GM12878 (cell line): Measurements from ENCODE around the gene TRPV3. TPM values are rescaled to one million over a fixed set of nuclear protein-coding genes. Genes with fewer than 3 reads are reported as not detected.

ENCODE experiments used
- ATAC-seq: fragments of 200-7000 bp; cut with Tn5 transposase; 3 replicates; pipeline ENCODE4 v1.9.1; 2020; ENCODE audit warnings: mild to moderate bottlenecking, moderate library complexity
- BruUV-seq: library from RNA; stranded (reverse); fragments of 400-500 nt; replicated peaks from 2 replicates; lab custom pipeline; 2021; lab: Mats Ljungman, UMichigan
- CTCF ChIA-PET: fragments of 300-600 bp; sonication (Branson Sonifier 250); formaldehyde crosslinking; extraction: SDS; loops from one replicate; lab custom pipeline; 2021; ENCODE audit warnings: inconsistent platforms; lab: Yijun Ruan, JAX
- POLR2A ChIA-PET: fragments of 350-600 bp; formaldehyde crosslinking; extraction: SDS; loops from one replicate; lab custom pipeline; 2021; ENCODE audit warnings: inconsistent platforms; lab: Charles Lee
- RAD21 ChIA-PET: fragments of 300-600 bp; sonication (Branson Sonifier 250); formaldehyde crosslinking; loops from one replicate; lab custom pipeline; 2023; ENCODE audit warnings: antibody characterized with exemption; ENCODE audit not compliant: unreplicated experiment; lab: Charles Lee
- SMC1A ChIA-PET: fragments of 300-600 bp; sonication (Branson Sonifier 250); formaldehyde crosslinking; loops from one replicate; lab custom pipeline; 2023; ENCODE audit not compliant: unreplicated experiment, uncharacterized antibody; lab: Charles Lee
- DNase-seq: peaks from one replicate; pipeline ENCODE4 v3.0.0-alpha.2; 2011; ENCODE audit warnings: low read depth, low spot score
- FAIRE-seq: peaks from 3 replicates; lab custom pipeline; 2011; peaks lifted over from hg19 to GRCh38; lab: Jason Lieb, UNC
- H2AFZ ChIP-seq: 2 replicates; pipeline ENCODE4 v1.6.0; 2011; ENCODE audit warnings: low read depth, low read length, control low read depth; ENCODE audit not compliant: control insufficient read depth
- H3K27ac ChIP-seq: 2 replicates; pipeline ENCODE4 v1.5.1; 2011; ENCODE audit warnings: control low read depth; ENCODE audit not compliant: control insufficient read depth, insufficient read depth
- H3K27me3 ChIP-seq, 2 experiments: replicated peaks in 1 of 2; 2 replicates each; pipeline versions ENCODE4 v1.6.0 to v1.6.1; 2011; ENCODE audit warnings: low read length in 1 of 2; ENCODE audit not compliant: control insufficient read depth in 2 of 2, insufficient read depth in 2 of 2
- H3K36me3 ChIP-seq, 2 experiments: 2 replicates each; pipeline ENCODE4 v1.5.1; 2011; ENCODE audit warnings: low read length in 1 of 2; ENCODE audit not compliant: control insufficient read depth in 2 of 2, insufficient read depth in 2 of 2
- H3K4me1 ChIP-seq: 2 replicates; pipeline ENCODE4 v1.6.1; 2011; ENCODE audit warnings: mild to moderate bottlenecking, low read length, moderate library complexity, mixed read lengths; ENCODE audit not compliant: control insufficient read depth, insufficient read depth
- H3K4me2 ChIP-seq: 2 replicates; pipeline ENCODE4 v1.6.0; 2011; ENCODE audit warnings: control low read depth; ENCODE audit not compliant: control insufficient read depth, insufficient read depth
- H3K4me3 ChIP-seq: fragments of 200-600 bp; sonication (generic); 2 replicates; pipeline ENCODE4 v1.5.1; 2016
- H3K79me2 ChIP-seq: 2 replicates; pipeline ENCODE4 v1.6.0; 2011; ENCODE audit warnings: low read length; ENCODE audit not compliant: control insufficient read depth, insufficient read depth
- H3K9ac ChIP-seq: 2 replicates; pipeline ENCODE4 v1.8.0; 2011; ENCODE audit warnings: low read length, control low read depth, mixed read lengths; ENCODE audit not compliant: control insufficient read depth, insufficient read depth
- H3K9me3 ChIP-seq: replicated peaks from 3 replicates; pipeline ENCODE4 v1.5.1; 2011; ENCODE audit warnings: mild to moderate bottlenecking, low read length; ENCODE audit not compliant: control insufficient read depth, insufficient read depth
- H4K20me1 ChIP-seq: 2 replicates; pipeline ENCODE4 v1.6.0; 2011; ENCODE audit not compliant: control insufficient read depth, insufficient read depth
- IKZF1 ChIP-seq: fragments of 450-650 bp; conservative IDR thresholded peaks from 2 replicates; pipeline ENCODE4 v1.6.1; 2017; ENCODE audit warnings: antibody characterized with exemption, mild to moderate bottlenecking
- NFIC ChIP-seq: IDR thresholded peaks from 2 replicates; pipeline ENCODE4 v1.6.1; 2012; ENCODE audit warnings: low read depth, mild to moderate bottlenecking, inconsistent platforms, low read length, moderate library complexity
- POLR2AphosphoS5 ChIP-seq: IDR thresholded peaks from 2 replicates; pipeline ENCODE4 v1.6.1; 2011; ENCODE audit warnings: mild to moderate bottlenecking, low read length, inconsistent platforms
- WGBS: methylation state at CpG from one replicate; pipeline ENCODE4 v1.1.6; 2016; ENCODE audit warnings: low lambda C conversion rate; ENCODE audit not compliant: insufficient replicate concordance, insufficient coverage; ENCODE audit errors: missing lambda C conversion rate; 5-methylcytosine and 5-hydroxymethylcytosine counted together
- in situ Hi-C: fragments of 300-500 bp; cut with MboI; formaldehyde crosslinking; loops from 9 replicates; pipeline ENCODE4 v1.14.3; 2018; ENCODE audit warnings: mixed read lengths
- intact Hi-C: fragments of 100-400 bp; cut with micrococcal nuclease; formaldehyde crosslinking; loops from one replicate; pipeline ENCODE4 v1.14.2; 2022; ENCODE audit not compliant: unreplicated experiment
- polyA plus RNA-seq, 11 experiments: library from polyadenylated mRNA; depleted of rRNA in 4 of 11; unstranded in 6 of 11; stranded (reverse) in 5 of 11; fragments of >200 nt; fragmentation: Nextera tagmentation in 4 of 11; fragmentation: Illumina TruSeq in 1 of 11; extraction: Ambion mirVana in 4 of 11; extraction: Trizol in 1 of 11; gene quantifications; 1 replicate in 1 of 11; 2 replicates in 10 of 11; pipeline versions ENCODE4 v1.2.1 to v1.2.3, GENCODE V29; 2011 to 2016; ENCODE audit warnings: inconsistent platforms in 2 of 11, missing spikeins in 2 of 11, low read depth in 1 of 11
- total RNA-seq, 4 experiments: library from RNA; depleted of rRNA in 3 of 4; stranded (reverse); fragments of >200 nt in 3 of 4; fragmentation: Illumina TruSeq in 1 of 4; extraction: Trizol in 1 of 4; gene quantifications; 2 replicates each; pipeline versions ENCODE4 v1.2.1 to v1.2.3, GENCODE V29; 2013 to 2021
- TF ChIP-seq, protein P1 (sequence below): fragments of 450-650 bp; IDR thresholded peaks from 2 replicates; pipeline ENCODE4 v1.6.1; 2017; ENCODE audit warnings: mild to moderate bottlenecking, moderate library complexity

TRPV3 gene
- total and polyA plus RNA-seq, 10 of the 15 experiments (the other 5 are each of a cell fraction or from before 2014, with no cell fraction given) = 0.52 to 12.0 (median 2.7) TPM

GRCh38 chr17:3557768-3558583 is at the start of gene TRPV3 (continued):
- TF ChIP-seq, protein P1, sequence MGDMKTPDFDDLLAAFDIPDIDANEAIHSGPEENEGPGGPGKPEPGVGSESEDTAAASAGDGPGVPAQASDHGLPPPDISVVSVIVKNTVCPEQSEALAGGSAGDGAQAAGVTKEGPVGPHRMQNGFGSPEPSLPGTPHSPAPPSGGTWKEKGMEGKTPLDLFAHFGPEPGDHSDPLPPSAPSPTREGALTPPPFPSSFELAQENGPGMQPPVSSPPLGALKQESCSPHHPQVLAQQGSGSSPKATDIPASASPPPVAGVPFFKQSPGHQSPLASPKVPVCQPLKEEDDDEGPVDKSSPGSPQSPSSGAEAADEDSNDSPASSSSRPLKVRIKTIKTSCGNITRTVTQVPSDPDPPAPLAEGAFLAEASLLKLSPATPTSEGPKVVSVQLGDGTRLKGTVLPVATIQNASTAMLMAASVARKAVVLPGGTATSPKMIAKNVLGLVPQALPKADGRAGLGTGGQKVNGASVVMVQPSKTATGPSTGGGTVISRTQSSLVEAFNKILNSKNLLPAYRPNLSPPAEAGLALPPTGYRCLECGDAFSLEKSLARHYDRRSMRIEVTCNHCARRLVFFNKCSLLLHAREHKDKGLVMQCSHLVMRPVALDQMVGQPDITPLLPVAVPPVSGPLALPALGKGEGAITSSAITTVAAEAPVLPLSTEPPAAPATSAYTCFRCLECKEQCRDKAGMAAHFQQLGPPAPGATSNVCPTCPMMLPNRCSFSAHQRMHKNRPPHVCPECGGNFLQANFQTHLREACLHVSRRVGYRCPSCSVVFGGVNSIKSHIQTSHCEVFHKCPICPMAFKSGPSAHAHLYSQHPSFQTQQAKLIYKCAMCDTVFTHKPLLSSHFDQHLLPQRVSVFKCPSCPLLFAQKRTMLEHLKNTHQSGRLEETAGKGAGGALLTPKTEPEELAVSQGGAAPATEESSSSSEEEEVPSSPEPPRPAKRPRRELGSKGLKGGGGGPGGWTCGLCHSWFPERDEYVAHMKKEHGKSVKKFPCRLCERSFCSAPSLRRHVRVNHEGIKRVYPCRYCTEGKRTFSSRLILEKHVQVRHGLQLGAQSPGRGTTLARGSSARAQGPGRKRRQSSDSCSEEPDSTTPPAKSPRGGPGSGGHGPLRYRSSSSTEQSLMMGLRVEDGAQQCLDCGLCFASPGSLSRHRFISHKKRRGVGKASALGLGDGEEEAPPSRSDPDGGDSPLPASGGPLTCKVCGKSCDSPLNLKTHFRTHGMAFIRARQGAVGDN = peak; percentile 79
- no peak; the same call in 1 of the 2 replicates for TF ChIP-seq POLR2AphosphoS5

GRCh38 chr17:3603870-3604259 is 46.3 kb upstream of the TRPV3 start:
- H3K9ac ChIP-seq = no peak overlapping the region
- no peak for FAIRE-seq
- H3K79me2 ChIP-seq = no peaks in the 10 kb centered on the region
- 96% methylated on average over 4 of the region's 4 CpGs for WGBS
- H3K4me2 ChIP-seq = no peak overlapping the region
- H2AFZ ChIP-seq = no peak overlapping the region
- intact Hi-C loops = loop anchor here (2.0 kb wide), 2 partner anchors 43 to 133 kb away; no protein-coding TSS in a partner anchor
- H3K9me3 ChIP-seq = no peaks in the 10 kb centered on the region
- H3K4me1 ChIP-seq = no peaks in the 10 kb centered on the region
- ChIA-PET SMC1A (interaction anchor here (2.6 kb wide), 1 partner anchor 48 kb away, joined by 10 read pairs; no protein-coding TSS in a partner anchor), CTCF (interaction anchor here (0.6 to 2.9 kb wide), 13 partner anchors 10 to 444 kb away, joined by 3 to 14 read pairs (median 6); partner anchors contain the start of gene HASPIN), RAD21 (interaction anchor here (0.6 to 1.8 kb wide), 2 partner anchors 27 to 45 kb away, joined by 4 to 6 read pairs; no protein-coding TSS in a partner anchor), POLR2A (no interaction called here)
- DNase-seq = no peak
- ATAC-seq = no peak
- in situ Hi-C loops = no loop called here
- H3K4me3 ChIP-seq = no peak overlapping the region
- no peak overlapping the region for H3K27ac ChIP-seq
- no peaks in the 10 kb centered on the region for H4K20me1 ChIP-seq
- TF ChIP-seq IKZF1 (no peak), NFIC (no peak)
- H3K36me3 ChIP-seq = no peaks in the 10 kb centered on the region; a peak in 1 of 4 replicates
- no TSS peak for BruUV-seq
- no peaks in the 10 kb centered on the region for H3K27me3 ChIP-seq
